Bronchial epithelial cell (primary cell): Measurements from ENCODE around the gene TNFAIP8L1. TPM values are rescaled to one million over a fixed set of nuclear protein-coding genes. Genes with fewer than 3 reads are reported as not detected.

ENCODE experiments used
- DNase-seq: peaks from one replicate; pipeline ENCODE4 v3.0.0-alpha.2; 2010; ENCODE audit warnings: low read depth
- FAIRE-seq: peaks from 2 replicates; lab custom pipeline; 2011; peaks lifted over from hg19 to GRCh38; lab: Jason Lieb, UNC
- H3K27me3 ChIP-seq: 2 replicates; pipeline ENCODE4 v1.5.1; 2011; ENCODE audit warnings: low read length; ENCODE audit not compliant: control insufficient read depth, insufficient read depth
- H3K36me3 ChIP-seq: 2 replicates; pipeline ENCODE4 v1.5.1; 2011; ENCODE audit warnings: low read length; ENCODE audit not compliant: control insufficient read depth, insufficient read depth
- H3K4me3 ChIP-seq: 2 replicates; pipeline ENCODE4 v1.5.1; 2011; ENCODE audit warnings: mild to moderate bottlenecking, low read depth, low read length, control low read depth
- total RNA-seq: library from RNA; depleted of rRNA; stranded (reverse); fragments of >200 nt; gene quantifications from 2 replicates; pipeline ENCODE4 v1.2.1, GENCODE V29; 2014
- TF ChIP-seq, protein P1 (sequence below): IDR thresholded peaks from 2 replicates; pipeline ENCODE4 v1.5.1; 2011; ENCODE audit warnings: mild to moderate bottlenecking, moderate library complexity, low read length, control low read depth, inconsistent platforms; ENCODE audit not compliant: insufficient read depth, severe bottlenecking

TNFAIP8L1 gene
- total RNA-seq: 0.51 and 0.53 TPM in 2 replicates

DNA sequence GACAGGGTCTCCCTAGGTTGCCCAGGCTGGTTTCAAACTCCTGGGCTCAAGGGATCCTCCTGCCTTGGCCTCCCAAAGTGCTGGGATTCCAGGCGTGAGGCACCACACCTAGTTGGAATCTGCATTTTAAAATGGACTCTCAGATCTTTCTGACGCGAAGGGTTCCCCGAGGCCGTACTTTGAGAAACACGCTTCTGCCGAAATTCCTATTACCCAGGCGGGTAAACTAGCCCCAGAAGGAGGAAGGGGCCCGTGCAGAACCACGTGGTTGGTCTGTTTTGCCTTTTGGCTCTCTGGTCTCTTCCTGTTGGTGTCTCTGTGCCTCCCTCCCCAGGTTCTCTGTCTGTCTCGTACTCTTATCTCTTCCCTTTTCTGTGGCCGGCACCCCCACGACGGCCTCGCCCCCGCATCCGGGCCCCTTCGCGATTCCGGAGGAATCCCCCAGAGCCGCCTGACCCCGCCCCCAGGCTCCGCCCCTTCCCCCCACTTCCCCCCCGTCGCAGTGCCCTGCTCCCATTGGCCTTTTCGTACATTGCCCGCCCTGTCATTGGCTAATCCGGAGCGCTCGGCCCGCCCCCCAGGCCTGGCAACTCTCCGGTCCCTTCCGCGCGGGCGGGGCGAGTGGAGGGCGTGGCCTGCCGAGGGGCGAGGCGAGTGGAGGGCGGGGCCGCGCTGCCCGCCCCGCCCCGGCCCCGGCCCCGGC, at the start of gene TNFAIP8L1:
TSS of gene TNFAIP8L1 (plus strand) at position 689 of the 703 bp plus-strand sequence. CDS start 12,354 bp downstream, outside the sequence.
- no peaks in the 10 kb centered on the region for H3K36me3 ChIP-seq
- no peaks in the 10 kb centered on the region for H3K27me3 ChIP-seq
- FAIRE-seq (no peak), DNase-seq (peak; percentile 70)
- TF ChIP-seq, protein P1, sequence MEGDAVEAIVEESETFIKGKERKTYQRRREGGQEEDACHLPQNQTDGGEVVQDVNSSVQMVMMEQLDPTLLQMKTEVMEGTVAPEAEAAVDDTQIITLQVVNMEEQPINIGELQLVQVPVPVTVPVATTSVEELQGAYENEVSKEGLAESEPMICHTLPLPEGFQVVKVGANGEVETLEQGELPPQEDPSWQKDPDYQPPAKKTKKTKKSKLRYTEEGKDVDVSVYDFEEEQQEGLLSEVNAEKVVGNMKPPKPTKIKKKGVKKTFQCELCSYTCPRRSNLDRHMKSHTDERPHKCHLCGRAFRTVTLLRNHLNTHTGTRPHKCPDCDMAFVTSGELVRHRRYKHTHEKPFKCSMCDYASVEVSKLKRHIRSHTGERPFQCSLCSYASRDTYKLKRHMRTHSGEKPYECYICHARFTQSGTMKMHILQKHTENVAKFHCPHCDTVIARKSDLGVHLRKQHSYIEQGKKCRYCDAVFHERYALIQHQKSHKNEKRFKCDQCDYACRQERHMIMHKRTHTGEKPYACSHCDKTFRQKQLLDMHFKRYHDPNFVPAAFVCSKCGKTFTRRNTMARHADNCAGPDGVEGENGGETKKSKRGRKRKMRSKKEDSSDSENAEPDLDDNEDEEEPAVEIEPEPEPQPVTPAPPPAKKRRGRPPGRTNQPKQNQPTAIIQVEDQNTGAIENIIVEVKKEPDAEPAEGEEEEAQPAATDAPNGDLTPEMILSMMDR: no peak
- peak within 1 kb of the TSS; percentile 53 for H3K4me3 ChIP-seq

DNA sequence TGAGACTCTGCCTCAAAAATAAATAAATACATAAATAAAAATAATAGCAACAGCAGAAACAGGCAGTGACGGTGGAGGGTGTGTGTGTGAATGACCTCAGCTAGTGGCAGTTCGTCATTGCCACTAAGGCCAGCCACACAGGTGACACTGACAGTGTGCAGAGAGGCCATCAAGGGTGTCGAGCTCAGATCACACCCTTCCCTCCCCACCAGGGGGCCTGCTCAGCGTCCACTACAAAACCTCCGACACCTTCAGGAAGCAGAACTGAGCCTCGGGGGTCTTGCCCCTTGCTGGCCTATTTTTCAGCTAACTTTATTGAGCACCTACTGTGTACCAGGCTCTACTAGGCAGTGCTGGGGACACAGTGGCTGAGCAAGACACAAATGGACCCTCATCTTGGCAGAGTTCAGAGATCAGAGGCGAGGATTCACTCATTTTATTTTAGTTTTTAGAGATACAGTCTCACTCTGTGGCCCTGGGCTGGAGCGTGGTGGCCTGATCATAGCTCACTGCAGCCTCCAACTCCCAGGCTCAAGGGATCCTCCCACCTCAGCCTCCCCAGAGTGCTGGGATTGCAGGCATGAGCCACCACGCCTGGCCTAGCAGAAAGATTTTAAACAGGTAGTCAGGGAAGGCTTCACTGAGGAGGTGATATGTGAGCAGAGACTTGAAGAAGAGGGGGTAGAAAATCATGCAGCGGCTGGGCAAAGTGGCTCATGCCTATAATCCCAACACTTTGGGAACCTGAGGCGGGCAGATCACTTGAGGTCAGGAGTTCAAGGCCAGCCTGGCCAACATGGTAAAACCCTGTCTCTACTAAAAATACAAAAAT, 49.5 kb upstream of the TNFAIP8L1 start:
- H3K36me3 ChIP-seq: no peaks in the 10 kb centered on the region
- no peak overlapping the region for H3K4me3 ChIP-seq
- peaks cover 7% of the 10 kb centered on the region for H3K27me3 ChIP-seq
- TF ChIP-seq, protein P1: peak; percentile 44
- no peak for DNase-seq
- no peak for FAIRE-seq

DNA sequence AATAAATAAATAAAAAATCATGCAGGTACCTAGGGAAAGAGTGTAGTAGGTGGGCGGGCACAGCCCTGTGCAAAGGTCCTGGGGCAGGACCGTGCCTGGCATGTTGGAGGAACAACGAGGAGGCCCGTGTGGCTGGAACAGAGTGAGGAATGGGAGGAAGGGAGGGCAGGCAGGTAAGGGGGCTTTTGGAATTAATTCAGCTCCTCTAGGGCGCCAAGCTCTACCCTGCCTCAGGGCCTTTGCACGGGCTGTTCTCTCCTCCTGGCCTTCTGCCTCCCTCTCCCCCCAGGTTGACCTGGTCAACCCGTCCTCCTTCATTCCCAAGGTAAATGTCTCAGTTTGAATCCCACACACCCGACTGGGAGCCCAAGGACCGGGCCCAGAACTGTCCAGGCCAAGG, 48.8 kb upstream of the TNFAIP8L1 start:
- Histone ChIP-seq H3K27me3 (peaks cover 2% of the 10 kb centered on the region), H3K4me3 (no peak overlapping the region), H3K36me3 (no peaks in the 10 kb centered on the region)
- DNase-seq (no peak), FAIRE-seq (no peak)
- TF ChIP-seq, protein P1: no peak

DNA sequence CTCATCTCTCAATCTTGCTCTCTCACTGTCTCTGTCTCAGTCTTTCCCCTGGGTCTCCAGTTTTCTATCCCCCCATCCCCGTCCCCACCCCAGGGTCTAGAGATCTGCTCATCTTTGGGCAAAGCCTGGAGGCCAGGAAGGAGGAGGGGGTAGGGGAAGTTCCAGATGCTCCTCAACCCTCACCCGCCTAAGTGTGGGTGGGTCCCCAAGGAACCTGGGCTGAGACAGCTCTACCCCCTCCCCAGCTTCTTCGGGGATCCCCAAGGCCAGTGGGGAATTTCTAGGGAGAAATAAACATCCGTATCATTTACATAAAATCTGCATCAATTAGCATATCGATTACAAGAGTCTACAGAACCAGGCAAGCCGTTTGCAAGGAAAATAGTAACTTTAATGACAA, 48.0 kb upstream of the TNFAIP8L1 start:
- DNase-seq: no peak
- H3K27me3 ChIP-seq: no peaks in the 10 kb centered on the region
- TF ChIP-seq, protein P1: no peak
- H3K36me3 ChIP-seq: no peaks in the 10 kb centered on the region
- H3K4me3 ChIP-seq: no peak overlapping the region
- no peak for FAIRE-seq

DNA sequence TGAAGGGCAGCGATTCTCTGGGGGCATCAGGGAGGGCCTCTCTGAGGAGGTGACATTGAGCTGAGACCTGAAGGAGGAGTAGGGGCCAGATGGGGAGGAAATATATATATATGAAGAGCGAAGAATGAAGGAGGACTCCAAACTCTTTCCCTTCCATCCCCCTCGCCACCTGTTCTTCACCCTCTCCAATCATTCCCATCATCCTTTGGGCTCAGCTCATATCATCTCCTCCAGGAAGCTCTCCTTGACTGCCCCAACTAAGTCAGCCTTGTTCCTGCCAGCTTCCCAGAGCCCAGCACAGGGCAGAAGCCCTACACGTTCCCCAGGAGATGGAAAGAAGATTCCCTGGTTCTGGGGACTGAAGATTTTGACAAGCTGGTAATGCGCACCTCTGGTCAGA, 46.9 kb upstream of the TNFAIP8L1 start:
- Histone ChIP-seq H3K27me3 (no peaks in the 10 kb centered on the region), H3K36me3 (no peaks in the 10 kb centered on the region), H3K4me3 (no peak overlapping the region)
- FAIRE-seq (no peak), DNase-seq (no peak)
- TF ChIP-seq, protein P1: no peak
